Measurements from ENCODE around the gene ANKRD22.

The ANKRD22 gene

DNA sequence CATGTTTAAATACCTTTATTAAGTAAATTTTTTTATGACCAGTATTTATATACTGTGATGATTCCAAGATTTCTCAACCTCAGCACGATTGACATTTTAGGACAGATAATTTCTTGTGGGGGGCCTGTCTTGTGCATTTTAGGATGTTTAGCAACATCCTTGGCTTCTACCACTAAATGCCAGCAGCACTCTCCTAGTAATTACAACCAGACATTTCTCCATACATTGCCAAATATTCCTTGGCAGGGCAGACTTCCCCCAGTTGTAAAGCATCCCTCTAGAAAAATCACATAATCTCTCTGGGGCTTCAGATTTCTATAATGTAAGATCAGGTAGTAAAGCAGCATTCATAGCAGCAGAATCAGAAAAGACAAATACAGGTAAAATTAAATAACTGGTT is 56.9 kb downstream of the ANKRD22 start:
- TF ChIP-seq, protein P1, sequence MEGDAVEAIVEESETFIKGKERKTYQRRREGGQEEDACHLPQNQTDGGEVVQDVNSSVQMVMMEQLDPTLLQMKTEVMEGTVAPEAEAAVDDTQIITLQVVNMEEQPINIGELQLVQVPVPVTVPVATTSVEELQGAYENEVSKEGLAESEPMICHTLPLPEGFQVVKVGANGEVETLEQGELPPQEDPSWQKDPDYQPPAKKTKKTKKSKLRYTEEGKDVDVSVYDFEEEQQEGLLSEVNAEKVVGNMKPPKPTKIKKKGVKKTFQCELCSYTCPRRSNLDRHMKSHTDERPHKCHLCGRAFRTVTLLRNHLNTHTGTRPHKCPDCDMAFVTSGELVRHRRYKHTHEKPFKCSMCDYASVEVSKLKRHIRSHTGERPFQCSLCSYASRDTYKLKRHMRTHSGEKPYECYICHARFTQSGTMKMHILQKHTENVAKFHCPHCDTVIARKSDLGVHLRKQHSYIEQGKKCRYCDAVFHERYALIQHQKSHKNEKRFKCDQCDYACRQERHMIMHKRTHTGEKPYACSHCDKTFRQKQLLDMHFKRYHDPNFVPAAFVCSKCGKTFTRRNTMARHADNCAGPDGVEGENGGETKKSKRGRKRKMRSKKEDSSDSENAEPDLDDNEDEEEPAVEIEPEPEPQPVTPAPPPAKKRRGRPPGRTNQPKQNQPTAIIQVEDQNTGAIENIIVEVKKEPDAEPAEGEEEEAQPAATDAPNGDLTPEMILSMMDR (IDR thresholded peaks at IDR 0.05; ENCODE audit: borderline replicate concordance, extremely low read depth, low read length, poor library complexity, severe bottlenecking), result no peak
- TF ChIP-seq EZH2 (IDR thresholded peaks at IDR 0.05; ENCODE audit: borderline replicate concordance, low read depth, low read length, severe bottlenecking), result no peak
- Histone ChIP-seq H3K27me3 (ENCODE audit: insufficient read depth, low read length, poor library complexity) (peaks cover 9% of the 10 kb centered on the region), H3K36me3 (ENCODE audit: insufficient read depth, low read length) (no peaks in the 10 kb centered on the region), H3K79me2 (ENCODE audit: insufficient read depth, low read length) (no peaks in the 10 kb centered on the region), H3K4me3 (ENCODE audit: low read depth in 1 of 2, low read length in 2 of 2) (no peak overlapping the region), H3K27ac (ENCODE audit: low read length) (no peak overlapping the region), H3K4me2 (ENCODE audit: insufficient read depth, low read length) (no peak overlapping the region), H3K9me3 (ENCODE audit: insufficient read depth, low read length, severe bottlenecking) (no peaks in the 10 kb centered on the region), H4K20me1 (ENCODE audit: insufficient read depth, low read length) (no peaks in the 10 kb centered on the region), H2AFZ (ENCODE audit: low read depth, low read length) (no peak overlapping the region), H3K4me1 (ENCODE audit: insufficient read depth, low read length) (no peaks in the 10 kb centered on the region), H3K9ac (ENCODE audit: low read depth, low read length) (no peak overlapping the region)
- no peak for ATAC-seq (ENCODE audit: insufficient read depth, low read depth)
- DNase-seq, result no peak

- H2AFZ ChIP-seq (ENCODE audit: low read depth, low read length), result no peak overlapping the region
- H3K4me1 ChIP-seq (ENCODE audit: insufficient read depth, low read length), result no peaks in the 10 kb centered on the region
- H4K20me1 ChIP-seq (ENCODE audit: insufficient read depth, low read length), result no peaks in the 10 kb centered on the region
- H3K27me3 ChIP-seq (ENCODE audit: insufficient read depth, low read length, poor library complexity), result peaks cover 9% of the 10 kb centered on the region
- no peak overlapping the region for H3K9ac ChIP-seq (ENCODE audit: low read depth, low read length)
- no peaks in the 10 kb centered on the region for H3K9me3 ChIP-seq (ENCODE audit: insufficient read depth, low read length, severe bottlenecking)
- H3K79me2 ChIP-seq (ENCODE audit: insufficient read depth, low read length), result no peaks in the 10 kb centered on the region
- no peak for DNase-seq
- peak; percentile 52; the same call in 1 of the 3 replicates for ATAC-seq (ENCODE audit: insufficient read depth, low read depth)
- no peaks in the 10 kb centered on the region for H3K36me3 ChIP-seq (ENCODE audit: insufficient read depth, low read length)
- no peak overlapping the region for H3K27ac ChIP-seq (ENCODE audit: low read length)
- H3K4me2 ChIP-seq (ENCODE audit: insufficient read depth, low read length), result no peak overlapping the region
- no peak overlapping the region for H3K4me3 ChIP-seq (ENCODE audit: low read depth in 1 of 2, low read length in 2 of 2)
- TF ChIP-seq EZH2 (IDR thresholded peaks at IDR 0.05; ENCODE audit: borderline replicate concordance, low read depth, low read length, severe bottlenecking), result no peak
- TF ChIP-seq, protein P1 (IDR thresholded peaks at IDR 0.05; ENCODE audit: borderline replicate concordance, extremely low read depth, low read length, poor library complexity, severe bottlenecking), result no peak
Measured at GRCh38 chr10:88793712-88794299, 57.8 kb downstream of the ANKRD22 start.

DNA sequence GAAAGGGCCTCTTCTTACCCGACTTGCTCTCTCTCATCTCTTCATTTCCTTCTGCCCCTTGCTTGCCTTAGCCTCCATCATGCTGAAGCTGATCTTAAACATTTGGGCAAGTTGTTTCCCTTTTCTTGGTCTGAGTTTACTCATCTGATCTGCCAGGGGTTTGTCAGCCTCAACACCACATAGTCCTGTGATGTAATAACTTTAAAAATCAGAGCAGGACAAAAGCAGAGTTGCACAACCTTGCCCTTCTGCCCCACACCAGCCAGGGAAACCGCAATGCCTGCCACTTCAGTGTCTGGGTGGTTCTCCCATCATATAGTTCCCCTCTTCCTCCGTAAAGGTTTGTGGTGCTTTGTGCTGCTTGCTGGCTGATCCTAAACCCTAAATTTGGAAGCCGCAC is 59.0 kb downstream of the ANKRD22 start:
- ATAC-seq (ENCODE audit: insufficient read depth, low read depth), result no peak
- Histone ChIP-seq H3K79me2 (ENCODE audit: insufficient read depth, low read length) (no peaks in the 10 kb centered on the region), H3K4me3 (ENCODE audit: low read depth in 1 of 2, low read length in 2 of 2) (no peak overlapping the region), H4K20me1 (ENCODE audit: insufficient read depth, low read length) (no peaks in the 10 kb centered on the region), H3K27ac (ENCODE audit: low read length) (no peak overlapping the region), H3K36me3 (ENCODE audit: insufficient read depth, low read length) (no peaks in the 10 kb centered on the region), H3K4me1 (ENCODE audit: insufficient read depth, low read length) (no peaks in the 10 kb centered on the region), H2AFZ (ENCODE audit: low read depth, low read length) (no peak overlapping the region), H3K9ac (ENCODE audit: low read depth, low read length) (no peak overlapping the region), H3K4me2 (ENCODE audit: insufficient read depth, low read length) (no peak overlapping the region), H3K9me3 (ENCODE audit: insufficient read depth, low read length, severe bottlenecking) (no peaks in the 10 kb centered on the region), H3K27me3 (ENCODE audit: insufficient read depth, low read length, poor library complexity) (peaks cover 9% of the 10 kb centered on the region)
- TF ChIP-seq EZH2 (IDR thresholded peaks at IDR 0.05; ENCODE audit: borderline replicate concordance, low read depth, low read length, severe bottlenecking), result no peak
- TF ChIP-seq, protein P1 (IDR thresholded peaks at IDR 0.05; ENCODE audit: borderline replicate concordance, extremely low read depth, low read length, poor library complexity, severe bottlenecking), result no peak
- DNase-seq, result no peak
